ENCODE measurements around the gene KCNIP1.

Gene KCNIP1

GRCh38 chr5:170504616-170505266 lies 921 bp downstream of the KCNIP1 start:
- Histone ChIP-seq H3K9ac (ENCODE audit: low read depth in 1 of 2, low read length in 2 of 2) (no peak overlapping the region), H3K9me3 (ENCODE audit: control insufficient read depth in 2 of 2, low read length in 2 of 2) (no peaks in the 10 kb centered on the region), H3K27ac (ENCODE audit: low read depth in 2 of 2, low read length in 2 of 2) (no peak overlapping the region), H3K36me3 (ENCODE audit: control insufficient read depth in 2 of 2, insufficient read depth in 2 of 2, low read length in 2 of 2) (no peaks in the 10 kb centered on the region), H3K4me1 (ENCODE audit: control insufficient read depth in 2 of 2, insufficient read depth in 2 of 2, low read length in 2 of 2) (no peaks in the 10 kb centered on the region), H3K27me3 (ENCODE audit: control insufficient read depth in 2 of 2, insufficient read depth in 2 of 2, low read length in 2 of 2) (peaks cover 2 to 7% of the 10 kb centered on the region in 2 donors), H3K4me3 (ENCODE audit: low read length in 2 of 2) (no peak overlapping the region)

GRCh38 chr5:170508036-170508435 lies 4.2 kb downstream of the KCNIP1 start:
- Histone ChIP-seq H3K4me3 (ENCODE audit: low read length in 2 of 2) (no peak overlapping the region), H3K27ac (ENCODE audit: low read depth in 2 of 2, low read length in 2 of 2) (no peak overlapping the region), H3K4me1 (ENCODE audit: control insufficient read depth in 2 of 2, insufficient read depth in 2 of 2, low read length in 2 of 2) (no peaks in the 10 kb centered on the region), H3K36me3 (ENCODE audit: control insufficient read depth in 2 of 2, insufficient read depth in 2 of 2, low read length in 2 of 2) (no peaks in the 10 kb centered on the region), H3K9me3 (ENCODE audit: control insufficient read depth in 2 of 2, low read length in 2 of 2) (no peaks in the 10 kb centered on the region), H3K27me3 (ENCODE audit: control insufficient read depth in 2 of 2, insufficient read depth in 2 of 2, low read length in 2 of 2) (peaks cover 2 to 7% of the 10 kb centered on the region in 2 donors), H3K9ac (ENCODE audit: low read depth in 1 of 2, low read length in 2 of 2) (no peak overlapping the region)

- Histone ChIP-seq H3K4me3 (ENCODE audit: low read length in 2 of 2) (no peak overlapping the region), H3K27me3 (ENCODE audit: control insufficient read depth in 2 of 2, insufficient read depth in 2 of 2, low read length in 2 of 2) (peaks cover 2 to 7% of the 10 kb centered on the region in 2 donors), H3K9me3 (ENCODE audit: control insufficient read depth in 2 of 2, low read length in 2 of 2) (no peaks in the 10 kb centered on the region), H3K27ac (ENCODE audit: low read depth in 2 of 2, low read length in 2 of 2) (no peak overlapping the region), H3K9ac (ENCODE audit: low read depth in 1 of 2, low read length in 2 of 2) (no peak overlapping the region), H3K4me1 (ENCODE audit: control insufficient read depth in 2 of 2, insufficient read depth in 2 of 2, low read length in 2 of 2) (no peaks in the 10 kb centered on the region), H3K36me3 (ENCODE audit: control insufficient read depth in 2 of 2, insufficient read depth in 2 of 2, low read length in 2 of 2) (no peaks in the 10 kb centered on the region)
Measured at GRCh38 chr5:170508660-170509347, 5.0 kb downstream of the KCNIP1 start.

- Histone ChIP-seq H3K4me1 (ENCODE audit: control insufficient read depth in 2 of 2, insufficient read depth in 2 of 2, low read length in 2 of 2) (no peaks in the 10 kb centered on the region), H3K36me3 (ENCODE audit: control insufficient read depth in 2 of 2, insufficient read depth in 2 of 2, low read length in 2 of 2) (no peaks in the 10 kb centered on the region), H3K9ac (ENCODE audit: low read depth in 1 of 2, low read length in 2 of 2) (no peak overlapping the region), H3K9me3 (ENCODE audit: control insufficient read depth in 2 of 2, low read length in 2 of 2) (no peaks in the 10 kb centered on the region), H3K27me3 (ENCODE audit: control insufficient read depth in 2 of 2, insufficient read depth in 2 of 2, low read length in 2 of 2) (peaks cover 2 to 7% of the 10 kb centered on the region in 2 donors), H3K4me3 (ENCODE audit: low read length in 2 of 2) (no peak overlapping the region), H3K27ac (ENCODE audit: low read depth in 2 of 2, low read length in 2 of 2) (no peak overlapping the region)
Measured at GRCh38 chr5:170509348-170509660, 5.5 kb downstream of the KCNIP1 start.

- Histone ChIP-seq H3K36me3 (ENCODE audit: control insufficient read depth in 2 of 2, insufficient read depth in 2 of 2, low read length in 2 of 2) (no peaks in the 10 kb centered on the region), H3K9me3 (ENCODE audit: control insufficient read depth in 2 of 2, low read length in 2 of 2) (no peaks in the 10 kb centered on the region), H3K4me3 (ENCODE audit: low read length in 2 of 2) (no peak overlapping the region), H3K4me1 (ENCODE audit: control insufficient read depth in 2 of 2, insufficient read depth in 2 of 2, low read length in 2 of 2) (no peaks in the 10 kb centered on the region), H3K9ac (ENCODE audit: low read depth in 1 of 2, low read length in 2 of 2) (no peak overlapping the region), H3K27ac (ENCODE audit: low read depth in 2 of 2, low read length in 2 of 2) (no peak overlapping the region), H3K27me3 (ENCODE audit: control insufficient read depth in 2 of 2, insufficient read depth in 2 of 2, low read length in 2 of 2) (peaks cover 2 to 5% of the 10 kb centered on the region in 2 donors)
Measured at GRCh38 chr5:170510126-170510525, 6.3 kb downstream of the KCNIP1 start.

- Histone ChIP-seq H3K27me3 (ENCODE audit: control insufficient read depth in 2 of 2, insufficient read depth in 2 of 2, low read length in 2 of 2) (peaks cover 2 to 4% of the 10 kb centered on the region in 2 donors), H3K4me1 (ENCODE audit: control insufficient read depth in 2 of 2, insufficient read depth in 2 of 2, low read length in 2 of 2) (no peaks in the 10 kb centered on the region), H3K9me3 (ENCODE audit: control insufficient read depth in 2 of 2, low read length in 2 of 2) (no peaks in the 10 kb centered on the region), H3K36me3 (ENCODE audit: control insufficient read depth in 2 of 2, insufficient read depth in 2 of 2, low read length in 2 of 2) (no peaks in the 10 kb centered on the region), H3K4me3 (ENCODE audit: low read length in 2 of 2) (no peak overlapping the region), H3K27ac (ENCODE audit: low read depth in 2 of 2, low read length in 2 of 2) (no peak overlapping the region), H3K9ac (ENCODE audit: low read depth in 1 of 2, low read length in 2 of 2) (no peak overlapping the region)
Measured at GRCh38 chr5:170510559-170510958, 6.7 kb downstream of the KCNIP1 start.

- H3K9me3 ChIP-seq (ENCODE audit: control insufficient read depth in 2 of 2, low read length in 2 of 2), result no peaks in the 10 kb centered on the region
- H3K27ac ChIP-seq (ENCODE audit: low read depth in 2 of 2, low read length in 2 of 2), result no peak overlapping the region
- H3K4me1 ChIP-seq (ENCODE audit: control insufficient read depth in 2 of 2, insufficient read depth in 2 of 2, low read length in 2 of 2), result no peaks in the 10 kb centered on the region
- H3K27me3 ChIP-seq (ENCODE audit: control insufficient read depth in 2 of 2, insufficient read depth in 2 of 2, low read length in 2 of 2), result peaks cover under 1 to 2% of the 10 kb centered on the region in 2 donors
- H3K4me3 ChIP-seq (ENCODE audit: low read length in 2 of 2), result no peak overlapping the region
- H3K36me3 ChIP-seq (ENCODE audit: control insufficient read depth in 2 of 2, insufficient read depth in 2 of 2, low read length in 2 of 2), result no peaks in the 10 kb centered on the region
- H3K9ac ChIP-seq (ENCODE audit: low read depth in 1 of 2, low read length in 2 of 2), result no peak overlapping the region
Measured at GRCh38 chr5:170511551-170512258, 7.9 kb downstream of the KCNIP1 start.

GRCh38 chr5:170513856-170514525 lies 10.2 kb downstream of the KCNIP1 start:
- Histone ChIP-seq H3K4me1 (ENCODE audit: control insufficient read depth in 2 of 2, insufficient read depth in 2 of 2, low read length in 2 of 2) (no peaks in the 10 kb centered on the region), H3K27me3 (ENCODE audit: control insufficient read depth in 2 of 2, insufficient read depth in 2 of 2, low read length in 2 of 2) (no peaks in the 10 kb centered on the region), H3K9ac (ENCODE audit: low read depth in 1 of 2, low read length in 2 of 2) (no peak overlapping the region), H3K36me3 (ENCODE audit: control insufficient read depth in 2 of 2, insufficient read depth in 2 of 2, low read length in 2 of 2) (no peaks in the 10 kb centered on the region), H3K9me3 (ENCODE audit: control insufficient read depth in 2 of 2, low read length in 2 of 2) (no peaks in the 10 kb centered on the region), H3K4me3 (ENCODE audit: low read length in 2 of 2) (no peak overlapping the region), H3K27ac (ENCODE audit: low read depth in 2 of 2, low read length in 2 of 2) (no peak overlapping the region)

GRCh38 chr5:170517411-170517810 lies 13.6 kb downstream of the KCNIP1 start:
- no peaks in the 10 kb centered on the region for H3K9me3 ChIP-seq (ENCODE audit: control insufficient read depth in 2 of 2, low read length in 2 of 2)
- H3K27me3 ChIP-seq (ENCODE audit: control insufficient read depth in 2 of 2, insufficient read depth in 2 of 2, low read length in 2 of 2), result no peaks in the 10 kb centered on the region
- no peak overlapping the region for H3K9ac ChIP-seq (ENCODE audit: low read depth in 1 of 2, low read length in 2 of 2)
- H3K4me1 ChIP-seq (ENCODE audit: control insufficient read depth in 2 of 2, insufficient read depth in 2 of 2, low read length in 2 of 2), result no peaks in the 10 kb centered on the region
- H3K4me3 ChIP-seq (ENCODE audit: low read length in 2 of 2), result no peak overlapping the region
- H3K36me3 ChIP-seq (ENCODE audit: control insufficient read depth in 2 of 2, insufficient read depth in 2 of 2, low read length in 2 of 2), result no peaks in the 10 kb centered on the region
- no peak overlapping the region for H3K27ac ChIP-seq (ENCODE audit: low read depth in 2 of 2, low read length in 2 of 2)

- Histone ChIP-seq H3K4me3 (ENCODE audit: low read length in 2 of 2) (no peak overlapping the region), H3K9ac (ENCODE audit: low read depth in 1 of 2, low read length in 2 of 2) (no peak overlapping the region), H3K27me3 (ENCODE audit: control insufficient read depth in 2 of 2, insufficient read depth in 2 of 2, low read length in 2 of 2) (no peaks in the 10 kb centered on the region), H3K4me1 (ENCODE audit: control insufficient read depth in 2 of 2, insufficient read depth in 2 of 2, low read length in 2 of 2) (no peaks in the 10 kb centered on the region), H3K27ac (ENCODE audit: low read depth in 2 of 2, low read length in 2 of 2) (no peak overlapping the region), H3K9me3 (ENCODE audit: control insufficient read depth in 2 of 2, low read length in 2 of 2) (no peaks in the 10 kb centered on the region), H3K36me3 (ENCODE audit: control insufficient read depth in 2 of 2, insufficient read depth in 2 of 2, low read length in 2 of 2) (no peaks in the 10 kb centered on the region)
Measured at GRCh38 chr5:170518277-170518676, 14.5 kb downstream of the KCNIP1 start.

Data from mucosa of rectum (tissue), 2 donors.